ENCODE measurements around the gene EXOC5. TPM values are rescaled to one million over a fixed set of nuclear protein-coding genes. Genes with fewer than 3 reads are reported as not detected.
A peak's percentile ranks its signal among the peaks of the same experiment; 100 is the strongest.

The EXOC5 gene
- total RNA-seq, 1 experiment from 2014 or later = 80.4 TPM

- TF ChIP-seq CREB1 (CRISPR knock-in tag; IDR thresholded peaks at IDR 0.05) (no peak), MAX (CRISPR knock-in tag; IDR thresholded peaks at IDR 0.05) (peak; percentile 80), NR3C1 (CRISPR knock-in tag; conservative IDR thresholded peaks at IDR 0.05; ENCODE audit: low read depth) (0 out of 2 replicates have a peak, but pooled peaks have one; percentile 78), ESRRA (CRISPR knock-in tag; IDR thresholded peaks at IDR 0.05; ENCODE audit: borderline replicate concordance) (no peak), TP53 (CRISPR knock-in tag; IDR thresholded peaks at IDR 0.05) (peak; percentile 79; the same call in 1 of the 2 replicates), GABPB1 (CRISPR knock-in tag; IDR thresholded peaks at IDR 0.05) (peak; percentile 64; the same call in 1 of the 2 replicates), FOXP1 (CRISPR knock-in tag; IDR thresholded peaks at IDR 0.05; ENCODE audit: borderline replicate concordance) (peak; percentile 59; the same call in 1 of the 2 replicates), CBFB (CRISPR knock-in tag; IDR thresholded peaks at IDR 0.05; ENCODE audit: low read depth) (peak; percentile 36; the same call in 1 of the 2 replicates)
These were observed at the start of gene EXOC5, which contains the start of gene AP5M1 (continued) for GRCh38 chr14:57268161-57269069.

- ATAC-seq (peak; percentile 39; the same call in 1 of the 2 replicates), DNase-seq (ENCODE audit: low spot score) (peak; percentile 77)
- ChIA-PET POLR2A (no interaction called here), CTCF (interaction anchor here (0.5 to 1.9 kb wide), 12 partner anchors 18 to 835 kb away, joined by 3 to 7 read pairs (median 3); no protein-coding TSS in a partner anchor)
- H3K27me3 Mint-ChIP-seq (ENCODE audit: low read depth) = no peaks in the 10 kb centered on the region
- no peaks in the 10 kb centered on the region for H3K9me3 Mint-ChIP-seq
- no peaks in the 10 kb centered on the region for H3K4me1 Mint-ChIP-seq
- no peaks in the 10 kb centered on the region for H3K36me3 Mint-ChIP-seq
- no peak overlapping the region for H3K4me3 Mint-ChIP-seq
- TF ChIP-seq CTCF (IDR thresholded peaks at IDR 0.05) = peak; percentile 72
- TF ChIP-seq ZNF317 (CRISPR knock-in tag; IDR thresholded peaks at IDR 0.05; ENCODE audit: borderline replicate concordance, low read depth) = no peak
- no peak overlapping the region for H3K27ac Mint-ChIP-seq
These were observed 48.6 kb upstream of the EXOC5 start for GRCh38 chr14:57317248-57317833.

GRCh38 chr14:57314396-57315089 lies 45.8 kb upstream of the EXOC5 start:
- ChIA-PET CTCF (interaction anchor here (1.4 kb wide), 1 partner anchor 823 kb away, joined by 4 read pairs; no protein-coding TSS in a partner anchor), POLR2A (no interaction called here)
- no peaks in the 10 kb centered on the region for H3K27me3 Mint-ChIP-seq (ENCODE audit: low read depth)
- no peak for TF ChIP-seq ATF2 (CRISPR knock-in tag; IDR thresholded peaks at IDR 0.05; ENCODE audit: borderline replicate concordance, low read depth)
- no peak for TF ChIP-seq TCF7 (CRISPR knock-in tag; IDR thresholded peaks at IDR 0.05; ENCODE audit: low read depth)
- no peak for TF ChIP-seq GABPB1 (CRISPR knock-in tag; IDR thresholded peaks at IDR 0.05)
- DNase-seq (ENCODE audit: low spot score) (no peak), ATAC-seq (no peak)
- H3K4me1 Mint-ChIP-seq = no peaks in the 10 kb centered on the region
- H3K36me3 Mint-ChIP-seq = no peaks in the 10 kb centered on the region
- H3K9me3 Mint-ChIP-seq = no peaks in the 10 kb centered on the region
- no peak overlapping the region for H3K4me3 Mint-ChIP-seq
- H3K27ac Mint-ChIP-seq = no peak overlapping the region

- ChIA-PET CTCF (no interaction called here), POLR2A (no interaction called here)
- DNase-seq (ENCODE audit: low spot score) (no peak), ATAC-seq (no peak)
- Mint-ChIP-seq H3K36me3 (no peaks in the 10 kb centered on the region), H3K27me3 (ENCODE audit: low read depth) (no peaks in the 10 kb centered on the region), H3K4me3 (no peak overlapping the region), H3K9me3 (no peaks in the 10 kb centered on the region), H3K27ac (no peak overlapping the region), H3K4me1 (peaks cover 7% of the 10 kb centered on the region)
- TF ChIP-seq IRF1 (CRISPR knock-in tag; IDR thresholded peaks at IDR 0.05) (no peak), ATF1 (CRISPR knock-in tag; IDR thresholded peaks at IDR 0.05) (no peak), JAZF1 (CRISPR knock-in tag; IDR thresholded peaks at IDR 0.05) (no peak), NFYB (CRISPR knock-in tag; conservative IDR thresholded peaks at IDR 0.05; ENCODE audit: low read depth) (no peak)
These were observed 34.2 kb upstream of the EXOC5 start for GRCh38 chr14:57302883-57303282.
